GM13977 (cell line): ENCODE measurements around the gene DENND6B.

ENCODE experiments used
- DNase-seq: peaks from one replicate; pipeline ENCODE4 v3.0.0; 2012; ENCODE audit warnings: low spot score
- CTCF ChIP-seq: IDR thresholded peaks from 2 replicates; pipeline ENCODE4 v1.5.1; 2012; ENCODE audit warnings: mild to moderate bottlenecking, control low read depth; ENCODE audit not compliant: insufficient read depth; ENCODE audit errors: extremely low read depth, missing control alignments
- in situ Hi-C: fragments of 300-500 bp; cut with MboI; formaldehyde crosslinking; loops from one replicate; pipeline ENCODE4 v1.12.0; 2022; ENCODE audit warnings: low sequenced_read_pairs, low pct_unique_long_range_greater_than_20kb, mixed read lengths, inconsistent platforms; ENCODE audit not compliant: unreplicated experiment

The DENND6B gene

GRCh38 chr22:50298266-50298637, 28.6 kb downstream of the DENND6B start:
- in situ Hi-C loops = no loop called here
- no peak for DNase-seq
- no peak for TF ChIP-seq CTCF

GRCh38 chr22:50297510-50298265, 29.1 kb downstream of the DENND6B start:
- no peak for TF ChIP-seq CTCF
- no peak for DNase-seq
- in situ Hi-C loops = no loop called here

- DNase-seq = no peak
- in situ Hi-C loops = no loop called here
- no peak for TF ChIP-seq CTCF
Observed at GRCh38 chr22:50296658-50297490, 29.9 kb downstream of the DENND6B start.

GRCh38 chr22:50294319-50294656, 32.5 kb downstream of the DENND6B start:
- in situ Hi-C loops = no loop called here
- DNase-seq = no peak
- TF ChIP-seq CTCF = no peak

GRCh38 chr22:50293441-50294318, 33.1 kb downstream of the DENND6B start:
- no peak for DNase-seq

More at GRCh38 chr22:50293441-50294318, 33.1 kb downstream of the DENND6B start:
- in situ Hi-C loops = no loop called here
- TF ChIP-seq CTCF = no peak
